Measurements from ENCODE around the gene DENND1A.
"Not testable (repeated sequence)": the region's sequence is repeated elsewhere in the genome, so short reads cannot be mapped to it uniquely, and the experiment has no call there.

Gene DENND1A

GRCh38 chr9:123929870-123930831 is at the start of gene DENND1A:
TSS of gene DENND1A (minus strand) at chr9:123930126. CDS start at chr9:123929905, 221 bp downstream.
- peak within 1 kb of the TSS; percentile 87 for H3K4me3 ChIP-seq (ENCODE audit: low read length)
- no peak for TF ChIP-seq ZNF274 (IDR thresholded peaks at IDR 0.05; ENCODE audit: low read depth, low read length)

GRCh38 chr9:123978981-123979380 is 49.1 kb upstream of the DENND1A start:
- no peak overlapping the region for H3K4me3 ChIP-seq (ENCODE audit: low read length)
- no peak for TF ChIP-seq ZNF274 (IDR thresholded peaks at IDR 0.05; ENCODE audit: low read depth, low read length)

- H3K4me3 ChIP-seq (ENCODE audit: low read length), result not testable (repeated sequence)
These were observed 46.7 kb upstream of the DENND1A start for GRCh38 chr9:123976579-123976978.

GRCh38 chr9:123975871-123976270 is 45.9 kb upstream of the DENND1A start:
- TF ChIP-seq ZNF274 (IDR thresholded peaks at IDR 0.05; ENCODE audit: low read depth, low read length), result no peak

GRCh38 chr9:123974471-123974870 is 44.5 kb upstream of the DENND1A start:
- no peak overlapping the region for H3K4me3 ChIP-seq (ENCODE audit: low read length)
- TF ChIP-seq ZNF274 (IDR thresholded peaks at IDR 0.05; ENCODE audit: low read depth, low read length), result no peak

More at GRCh38 chr9:123975871-123976270, 45.9 kb upstream of the DENND1A start:
- no peak overlapping the region for H3K4me3 ChIP-seq (ENCODE audit: low read length)

- H3K4me3 ChIP-seq (ENCODE audit: low read length), result no peak overlapping the region
- TF ChIP-seq ZNF274 (IDR thresholded peaks at IDR 0.05; ENCODE audit: low read depth, low read length), result no peak
These were observed 43.8 kb upstream of the DENND1A start for GRCh38 chr9:123973590-123974223.

GRCh38 chr9:123972618-123973017 is 42.7 kb upstream of the DENND1A start:
- no peak for TF ChIP-seq ZNF274 (IDR thresholded peaks at IDR 0.05; ENCODE audit: low read depth, low read length)

GRCh38 chr9:123967323-123967722 is 37.4 kb upstream of the DENND1A start:
- no peak for TF ChIP-seq ZNF274 (IDR thresholded peaks at IDR 0.05; ENCODE audit: low read depth, low read length)
- H3K4me3 ChIP-seq (ENCODE audit: low read length), result no peak overlapping the region

More at GRCh38 chr9:123972618-123973017, 42.7 kb upstream of the DENND1A start:
- no peak overlapping the region for H3K4me3 ChIP-seq (ENCODE audit: low read length)

- TF ChIP-seq ZNF274 (IDR thresholded peaks at IDR 0.05; ENCODE audit: low read depth, low read length), result no peak
- H3K4me3 ChIP-seq (ENCODE audit: low read length), result no peak overlapping the region
These were observed 36.1 kb upstream of the DENND1A start for GRCh38 chr9:123965801-123966686.

- no peak overlapping the region for H3K4me3 ChIP-seq (ENCODE audit: low read length)
- no peak for TF ChIP-seq ZNF274 (IDR thresholded peaks at IDR 0.05; ENCODE audit: low read depth, low read length)
These were observed 34.8 kb upstream of the DENND1A start for GRCh38 chr9:123964761-123965160.

- H3K4me3 ChIP-seq (ENCODE audit: low read length), result no peak overlapping the region
- TF ChIP-seq ZNF274 (IDR thresholded peaks at IDR 0.05; ENCODE audit: low read depth, low read length), result no peak
These were observed 31.0 kb upstream of the DENND1A start for GRCh38 chr9:123960965-123961364.

GRCh38 chr9:123960366-123960765 is 30.4 kb upstream of the DENND1A start:
- no peak for TF ChIP-seq ZNF274 (IDR thresholded peaks at IDR 0.05; ENCODE audit: low read depth, low read length)

GRCh38 chr9:123959787-123960186 is 29.9 kb upstream of the DENND1A start:
- H3K4me3 ChIP-seq (ENCODE audit: low read length), result no peak overlapping the region
- no peak for TF ChIP-seq ZNF274 (IDR thresholded peaks at IDR 0.05; ENCODE audit: low read depth, low read length)

More at GRCh38 chr9:123960366-123960765, 30.4 kb upstream of the DENND1A start:
- no peak overlapping the region for H3K4me3 ChIP-seq (ENCODE audit: low read length)

- H3K4me3 ChIP-seq (ENCODE audit: low read length), result no peak overlapping the region
- no peak for TF ChIP-seq ZNF274 (IDR thresholded peaks at IDR 0.05; ENCODE audit: low read depth, low read length)
These were observed 27.8 kb upstream of the DENND1A start for GRCh38 chr9:123957731-123958130.
